ENCODE measurements around the gene NT5DC2.

DNA sequence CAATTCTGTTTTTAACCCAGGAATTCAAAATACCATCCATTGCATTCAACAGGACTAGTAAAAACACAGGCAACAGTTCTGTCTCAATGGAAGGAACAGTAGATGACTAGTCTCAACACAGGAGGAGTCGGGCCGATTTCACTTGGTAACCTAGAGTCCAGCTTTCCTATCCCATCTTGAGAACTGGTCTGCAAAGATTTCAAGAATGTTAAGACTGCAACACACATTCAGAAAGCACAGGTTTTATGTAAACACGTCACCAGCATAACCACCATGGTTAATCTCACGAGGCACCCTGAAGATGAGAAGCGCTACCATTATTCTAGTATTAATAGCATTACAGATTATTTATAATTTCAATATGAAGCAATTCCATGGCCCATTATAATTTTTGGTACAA lies 24.8 kb upstream of the NT5DC2 start:
- TF ChIP-seq GATA2 (IDR thresholded peaks at IDR 0.05; ENCODE audit: low read depth, low read length) (no peak), GATA3 (IDR thresholded peaks at IDR 0.05; ENCODE audit: low read depth, low read length) (no peak)

Data from SH-SY5Y (cell line).